CD14-positive monocyte (primary cell): ENCODE data around the gene SELENOP. TPM values are rescaled to one million over a fixed set of nuclear protein-coding genes. Genes with fewer than 3 reads are reported as not detected.

Experiments used
- DNase-seq, 3 donors: peaks; one replicate each; pipeline ENCODE4 v3.0.0-alpha.2; 2011 to 2022
- H2AFZ ChIP-seq: 2 replicates; pipeline ENCODE4 v1.6.0; 2012; ENCODE audit warnings: mild to moderate bottlenecking, low read depth, low read length, inconsistent platforms; ENCODE audit not compliant: insufficient read depth, poor library complexity, severe bottlenecking
- H3K27ac ChIP-seq, 2 donors: 1 replicate in 1 of 2; 2 replicates in 1 of 2; pipeline ENCODE4 v1.5.1; 2012 to 2013; ENCODE audit warnings: low read length in 2 of 2, control low read depth in 1 of 2, inconsistent platforms in 1 of 2, low read depth in 1 of 2, mild to moderate bottlenecking in 1 of 2
- H3K27me3 ChIP-seq, 2 donors: one replicate each; pipeline versions ENCODE4 v1.6.0 to v1.6.1; 2011 to 2013; ENCODE audit warnings: low read length in 2 of 2; ENCODE audit not compliant: control insufficient read depth in 2 of 2, insufficient read depth in 2 of 2
- H3K36me3 ChIP-seq, 2 donors: replicated peaks in 1 of 2; 1 replicate in 1 of 2; 2 replicates in 1 of 2; pipeline versions ENCODE4 v1.5.1 to v1.6.1; 2012 to 2013; ENCODE audit warnings: low read length in 2 of 2, control low read depth in 1 of 2, inconsistent platforms in 1 of 2, mild to moderate bottlenecking in 1 of 2; ENCODE audit not compliant: insufficient read depth in 2 of 2, control insufficient read depth in 1 of 2
- H3K4me1 ChIP-seq, 2 donors: 1 replicate in 1 of 2; 2 replicates in 1 of 2; pipeline versions ENCODE4 v1.5.1 to v1.6.1; 2012 to 2013; ENCODE audit warnings: low read length in 2 of 2, control low read depth in 1 of 2, inconsistent platforms in 1 of 2, mild to moderate bottlenecking in 1 of 2, moderate library complexity in 1 of 2; ENCODE audit not compliant: insufficient read depth in 2 of 2, control insufficient read depth in 1 of 2
- H3K4me2 ChIP-seq: replicated peaks from 2 replicates; pipeline ENCODE3; 2012; ENCODE audit warnings: low read length, moderate library complexity, mild to moderate bottlenecking; ENCODE audit not compliant: poor library complexity, severe bottlenecking; ENCODE audit errors: extremely low read depth
- H3K4me3 ChIP-seq, 3 experiments: fragments of 200-600 bp in 1 of 3; sonication (generic) in 1 of 3; replicated peaks in 1 of 3; 1 replicate in 2 of 3; 2 replicates in 1 of 3; pipeline ENCODE4 v1.5.1; 2011 to 2013; ENCODE audit warnings: low read length in 3 of 3, mild to moderate bottlenecking in 3 of 3, control low read depth in 2 of 3, low read depth in 2 of 3, inconsistent platforms in 1 of 3, moderate library complexity in 1 of 3
- H3K79me2 ChIP-seq: 2 replicates; pipeline ENCODE4 v1.6.0; 2012; ENCODE audit warnings: mild to moderate bottlenecking, control low read depth, inconsistent platforms, low read length, moderate library complexity; ENCODE audit not compliant: insufficient read depth
- H3K9ac ChIP-seq: 2 replicates; pipeline ENCODE4 v1.6.0; 2017; ENCODE audit warnings: low read length, mild to moderate bottlenecking; ENCODE audit not compliant: insufficient read depth, poor library complexity, severe bottlenecking
- H3K9me3 ChIP-seq, 2 donors: replicated peaks in 1 of 2; 1 replicate in 1 of 2; 2 replicates in 1 of 2; pipeline versions ENCODE4 v1.5.1 to v1.6.1; 2012 to 2013; ENCODE audit warnings: low read length in 2 of 2, control low read depth in 1 of 2; ENCODE audit not compliant: control insufficient read depth in 1 of 2, insufficient read depth in 1 of 2
- H4K20me1 ChIP-seq: 2 replicates; pipeline ENCODE4 v1.6.0; 2012; ENCODE audit warnings: mild to moderate bottlenecking, low read length, control low read depth, moderate library complexity; ENCODE audit not compliant: insufficient read depth
- H3K27ac Mint-ChIP-seq, 7 donors: one replicate each; pipeline ENCODE4 v1.8.0; 2020; ENCODE audit warnings: mild to moderate bottlenecking in 7 of 7, mixed read lengths in 7 of 7, moderate library complexity in 6 of 7, inconsistent platforms in 2 of 7
- H3K27me3 Mint-ChIP-seq, 3 donors: one replicate each; pipeline ENCODE4 v1.8.0; 2021 to 2022; ENCODE audit warnings: low read depth in 3 of 3, mild to moderate bottlenecking in 3 of 3, mixed read lengths in 3 of 3, moderate library complexity in 3 of 3, inconsistent platforms in 1 of 3
- H3K36me3 Mint-ChIP-seq, 2 donors: one replicate each; pipeline ENCODE4 v1.8.0; 2020; ENCODE audit warnings: mixed read lengths in 2 of 2, inconsistent platforms in 1 of 2, mild to moderate bottlenecking in 1 of 2
- H3K4me1 Mint-ChIP-seq: one replicate; pipeline ENCODE4 v1.8.0; 2020; ENCODE audit warnings: mild to moderate bottlenecking, mixed read lengths
- H3K4me3 Mint-ChIP-seq, 2 donors: one replicate each; pipeline ENCODE4 v1.8.0; 2020; ENCODE audit warnings: mild to moderate bottlenecking in 2 of 2, mixed read lengths in 2 of 2, moderate library complexity in 1 of 2
- H3K9me3 Mint-ChIP-seq, 7 donors: one replicate each; pipeline ENCODE4 v1.8.0; 2020 to 2022; ENCODE audit warnings: mixed read lengths in 7 of 7, mild to moderate bottlenecking in 6 of 7, moderate library complexity in 6 of 7, inconsistent platforms in 2 of 7
- CTCF ChIP-seq: fragments of 200-600 bp; IDR thresholded peaks from one replicate; pipeline ENCODE4 v1.8.0; 2022; ENCODE audit warnings: antibody characterized with exemption, mild to moderate bottlenecking
- WGBS: methylation state at CpG from one replicate; pipeline ENCODE4 v1.1.5; 2013; ENCODE audit warnings: missing lambda C conversion rate; ENCODE audit not compliant: insufficient coverage; 5-methylcytosine and 5-hydroxymethylcytosine counted together
- intact Hi-C, 2 donors: fragments of 100-400 bp; cut with micrococcal nuclease; formaldehyde crosslinking; loops; one replicate each; pipeline versions ENCODE4 v1.15.0 to v1.15.1; 2023
- polyA plus RNA-seq, 3 donors: library from polyadenylated mRNA; depleted of rRNA in 1 of 3; unstranded in 2 of 3; stranded (reverse) in 1 of 3; fragments of 300-500 nt in 2 of 3; fragments of >200 nt in 1 of 3; fragmentation: Illumina TruSeq in 2 of 3; gene quantifications; 1 replicate in 2 of 3; 2 replicates in 1 of 3; pipeline ENCODE4 v1.2.3, GENCODE V29; 2012 to 2021

Gene SELENOP
- polyA plus RNA-seq, 3 donors = 0.24 to 0.33 TPM; not detected in 1

GRCh38 chr5:42830924-42831323 is 19.2 kb upstream of the SELENOP start:
- H3K9me3 Mint-ChIP-seq = peaks cover 4 to 17% (median 9%) of the 10 kb centered on the region in 7 donors
- WGBS = no CpG with 5 or more reads among the region's 2 CpGs
- no peak for DNase-seq
- H4K20me1 ChIP-seq = no peaks in the 10 kb centered on the region
- no peaks in the 10 kb centered on the region for H3K36me3 ChIP-seq
- no peak overlapping the region for H3K4me3 Mint-ChIP-seq
- no peak overlapping the region for H2AFZ ChIP-seq
- H3K27me3 ChIP-seq = no peaks in the 10 kb centered on the region
- intact Hi-C loops = no loop called here
- no peaks in the 10 kb centered on the region for H3K79me2 ChIP-seq
- no peak overlapping the region for H3K27ac ChIP-seq
- no peaks in the 10 kb centered on the region for H3K4me1 Mint-ChIP-seq
- H3K4me2 ChIP-seq = no peak overlapping the region
- H3K4me3 ChIP-seq = no peak overlapping the region
- no peak overlapping the region for H3K9ac ChIP-seq
- peaks cover 0 to under 1% of the 10 kb centered on the region in 2 donors for H3K9me3 ChIP-seq
- no peaks in the 10 kb centered on the region for H3K4me1 ChIP-seq
- H3K27me3 Mint-ChIP-seq = no peaks in the 10 kb centered on the region
- no peaks in the 10 kb centered on the region for H3K36me3 Mint-ChIP-seq
- H3K27ac Mint-ChIP-seq = peak overlapping the region in 1 of 7 donors; percentile 4
- no peak for TF ChIP-seq CTCF

- WGBS = 100% methylated on average over 1 of the region's 2 CpGs
- no peak overlapping the region for H2AFZ ChIP-seq
These were observed 17.0 kb upstream of the SELENOP start for GRCh38 chr5:42828671-42829070.

More at GRCh38 chr5:42828671-42829070, 17.0 kb upstream of the SELENOP start:
- intact Hi-C loops = no loop called here
- no peaks in the 10 kb centered on the region for H3K79me2 ChIP-seq
- H4K20me1 ChIP-seq = no peaks in the 10 kb centered on the region
- no peak overlapping the region for H3K4me3 ChIP-seq
- Mint-ChIP-seq H3K4me3 (no peak overlapping the region), H3K27me3 (peaks cover 0 to 2% (median 0%) of the 10 kb centered on the region in 3 donors), H3K4me1 (no peaks in the 10 kb centered on the region), H3K36me3 (no peaks in the 10 kb centered on the region), H3K27ac (no peak overlapping the region), H3K9me3 (peaks cover 0 to 4% (median 0%) of the 10 kb centered on the region in 7 donors)
- H3K4me1 ChIP-seq = no peaks in the 10 kb centered on the region
- no peaks in the 10 kb centered on the region for H3K36me3 ChIP-seq
- no peak overlapping the region for H3K27ac ChIP-seq
- H3K27me3 ChIP-seq = no peaks in the 10 kb centered on the region
- no peak overlapping the region for H3K4me2 ChIP-seq
- no peak for TF ChIP-seq CTCF
- no peak overlapping the region for H3K9ac ChIP-seq
- no peaks in the 10 kb centered on the region for H3K9me3 ChIP-seq
- no peak for DNase-seq
